Psoas muscle (tissue), 8 donors: ENCODE measurements around the gene MOB1B. TPM values are rescaled to one million over a fixed set of nuclear protein-coding genes. Genes with fewer than 3 reads are reported as not detected.
"Not testable (repeated sequence)": the region's sequence is repeated elsewhere in the genome, so short reads cannot be mapped to it uniquely, and the experiment has no call there.

Experiments used
- ATAC-seq, 4 donors: fragments of 200-7000 bp; cut with Tn5 transposase; one replicate each; pipeline ENCODE4 v1.9.1; 2020; ENCODE audit warnings: moderate library complexity in 3 of 4, mild to moderate bottlenecking in 2 of 4
- DNase-seq, 2 donors: peaks; one replicate each; pipeline ENCODE4 v3.0.0-alpha.2; 2020
- H3K27ac ChIP-seq: fragments of 200-600 bp; one replicate; pipeline ENCODE4 v1.8.0; 2022
- H3K27me3 ChIP-seq, 3 donors: fragments of 200-600 bp in 1 of 3; one replicate each; pipeline versions ENCODE4 v1.6.1 to v1.8.0; 2013 to 2022; ENCODE audit warnings: low read length in 2 of 3, mild to moderate bottlenecking in 2 of 3, moderate library complexity in 1 of 3; ENCODE audit not compliant: insufficient read depth in 3 of 3
- H3K36me3 ChIP-seq, 2 donors: fragments of 200-600 bp in 1 of 2; one replicate each; pipeline versions ENCODE4 v1.6.1 to v1.8.0; 2013 to 2022; ENCODE audit warnings: low read depth in 1 of 2, mild to moderate bottlenecking in 1 of 2, moderate library complexity in 1 of 2; ENCODE audit not compliant: insufficient read depth in 1 of 2
- H3K4me1 ChIP-seq: fragments of 200-600 bp; one replicate; pipeline ENCODE4 v1.8.0; 2022
- H3K4me3 ChIP-seq: fragments of 200-600 bp; one replicate; pipeline ENCODE4 v1.8.0; 2022; ENCODE audit warnings: mild to moderate bottlenecking
- H3K9me3 ChIP-seq: fragments of 200-600 bp; one replicate; pipeline ENCODE4 v1.8.0; 2022
- CTCF ChIP-seq: fragments of 200-600 bp; IDR thresholded peaks from one replicate; pipeline ENCODE4 v1.8.0; 2022; ENCODE audit warnings: antibody characterized with exemption
- WGBS, 3 donors: extraction: QIAGEN DNeasy Blood & Tissue Kit; methylation state at CpG; one replicate each; pipeline versions ENCODE4 v1.1.6 to v1.1.7; 2013; 5-methylcytosine and 5-hydroxymethylcytosine counted together
- intact Hi-C, 2 donors: fragments of 100-400 bp; cut with DNase I; formaldehyde crosslinking; loops; one replicate each; pipeline versions ENCODE4 v1.11.0 to v1.14.2; 2022
- polyA plus RNA-seq, 3 donors: library from polyadenylated mRNA; stranded (reverse); fragments of 200-250 nt; gene quantifications; one replicate each; pipeline ENCODE4 v1.2.3, GENCODE V29; 2013
- total RNA-seq, 4 donors: library from RNA; stranded (reverse); fragmentation: NEBNext Ultra II Directional in 2 of 4; extraction: Animal tissue kit (Norgen Biotek cat#: 25700) in 2 of 4; gene quantifications; one replicate each; pipeline versions ENCODE4 v1.2.1 to v1.2.4, GENCODE V29; 2021 to 2023
- donor health status: healthy with polysubstance abuse.
- donor health status: DM: no; HTN: no; CAD: no; lungs with moderate emphysema.
- donor health status: Bipolar disorder and iron deficiency.
- donor health status: healthy.
- donor health status: DM: yes; HTN: yes; CAD: no.
- donor health status: DM: no; HTN: no; CAD: no.
- donor health status: DM: no; HTN: no; CAD: no.
- donor health status: DM: yes; HTN: yes; CAD: no.

Gene MOB1B
- total and polyA plus RNA-seq, 7 donors: 2.8 to 22.3 (median 9.8) TPM

- H3K4me3 ChIP-seq: no peak overlapping the region
- H3K36me3 ChIP-seq: no peaks in the 10 kb centered on the region
- H3K4me1 ChIP-seq: peaks cover 5% of the 10 kb centered on the region
- peak in 1 of 4 donors; percentile 38 for ATAC-seq
- 16 to 27% (median 25%) methylated on average over 2 of the region's 2 CpGs for WGBS, 3 donors
- TF ChIP-seq CTCF: no peak
- no peaks in the 10 kb centered on the region for H3K27me3 ChIP-seq
- intact Hi-C loops: no loop called here
- no peaks in the 10 kb centered on the region for H3K9me3 ChIP-seq
- H3K27ac ChIP-seq: no peak overlapping the region
- no peak for DNase-seq
Observed at GRCh38 chr4:70895405-70895804, 6.8 kb upstream of the MOB1B start.

- WGBS, 3 donors: 30 to 39% (median 33%) methylated on average over 5 of the region's 5 CpGs
Observed at GRCh38 chr4:70895811-70896491, 6.2 kb upstream of the MOB1B start.

GRCh38 chr4:70898581-70898980 is 3.6 kb upstream of the MOB1B start:
- H3K4me1 ChIP-seq, H3K9me3 ChIP-seq, DNase-seq, H3K36me3 ChIP-seq, H3K27me3 ChIP-seq, ATAC-seq, H3K27ac ChIP-seq, H3K4me3 ChIP-seq, intact Hi-C loops: not testable (repeated sequence)
- WGBS, 3 donors: 89 to 94% (median 93%) methylated on average over 6 of the region's 6 CpGs

More at GRCh38 chr4:70895811-70896491, 6.2 kb upstream of the MOB1B start:
- DNase-seq (no peak), ATAC-seq (no peak)
- no peaks in the 10 kb centered on the region for H3K9me3 ChIP-seq
- no peak overlapping the region for H3K4me3 ChIP-seq
- no peaks in the 10 kb centered on the region for H3K27me3 ChIP-seq
- peaks cover 5% of the 10 kb centered on the region for H3K4me1 ChIP-seq
- intact Hi-C loops: no loop called here
- H3K27ac ChIP-seq: no peak overlapping the region
- no peaks in the 10 kb centered on the region for H3K36me3 ChIP-seq
- TF ChIP-seq CTCF: no peak

- Histone ChIP-seq H3K27ac (peak overlapping the region; percentile 85), H3K4me3 (peak overlapping the region; percentile 90), H3K4me1 (peaks cover 4% of the 10 kb centered on the region), H3K36me3 (peaks cover 0 to 11% of the 10 kb centered on the region in 2 donors), H3K27me3 (no peaks in the 10 kb centered on the region), H3K9me3 (no peaks in the 10 kb centered on the region)
- intact Hi-C loops: loop anchor here (5.0 to 10.0 kb wide), 2 partner anchors 91 to 217 kb away; partner anchors contain the start of genes DCK (in 1 of the 2) and UTP3 (in 1 of the 2)
- no peak for TF ChIP-seq CTCF
- WGBS, 3 donors: 16 to 26% (median 21%) methylated on average over 8 of the region's 8 CpGs
- ATAC-seq (no peak), DNase-seq (no peak)
Observed at GRCh38 chr4:70901607-70901983, 574 bp upstream of the MOB1B start.

- peak overlapping the region; percentile 90 for H3K4me3 ChIP-seq
- peaks cover 4% of the 10 kb centered on the region for H3K4me1 ChIP-seq
- H3K27ac ChIP-seq: peak overlapping the region; percentile 85
- intact Hi-C loops: loop anchor here (2.0 to 10.0 kb wide), 3 partner anchors 60 to 218 kb away; partner anchors contain the start of genes DCK (in 1 of the 2) and UTP3 (in 1 of the 2)
- DNase-seq (no peak), ATAC-seq (peak; percentile 75 to 83 (median 78))
- 0 to 1% (median 1%) methylated on average over 46 to 48 of the region's 48 CpGs for WGBS, 3 donors
- H3K36me3 ChIP-seq: peaks cover 0 to 15% of the 10 kb centered on the region in 2 donors
- no peak for TF ChIP-seq CTCF
- no peaks in the 10 kb centered on the region for H3K9me3 ChIP-seq
- no peaks in the 10 kb centered on the region for H3K27me3 ChIP-seq
Observed at GRCh38 chr4:70902577-70903290, 565 bp downstream of the MOB1B start.
